Measurements from ENCODE around the gene RTN3.

RTN3 gene

GRCh38 chr11:63762654-63763495 is 81.6 kb downstream of the RTN3 start:
- H3K27ac ChIP-seq = peak overlapping the region; percentile 56 to 75
- peak; percentile 23 to 75 for DNase-seq
- TF ChIP-seq, protein P1, sequence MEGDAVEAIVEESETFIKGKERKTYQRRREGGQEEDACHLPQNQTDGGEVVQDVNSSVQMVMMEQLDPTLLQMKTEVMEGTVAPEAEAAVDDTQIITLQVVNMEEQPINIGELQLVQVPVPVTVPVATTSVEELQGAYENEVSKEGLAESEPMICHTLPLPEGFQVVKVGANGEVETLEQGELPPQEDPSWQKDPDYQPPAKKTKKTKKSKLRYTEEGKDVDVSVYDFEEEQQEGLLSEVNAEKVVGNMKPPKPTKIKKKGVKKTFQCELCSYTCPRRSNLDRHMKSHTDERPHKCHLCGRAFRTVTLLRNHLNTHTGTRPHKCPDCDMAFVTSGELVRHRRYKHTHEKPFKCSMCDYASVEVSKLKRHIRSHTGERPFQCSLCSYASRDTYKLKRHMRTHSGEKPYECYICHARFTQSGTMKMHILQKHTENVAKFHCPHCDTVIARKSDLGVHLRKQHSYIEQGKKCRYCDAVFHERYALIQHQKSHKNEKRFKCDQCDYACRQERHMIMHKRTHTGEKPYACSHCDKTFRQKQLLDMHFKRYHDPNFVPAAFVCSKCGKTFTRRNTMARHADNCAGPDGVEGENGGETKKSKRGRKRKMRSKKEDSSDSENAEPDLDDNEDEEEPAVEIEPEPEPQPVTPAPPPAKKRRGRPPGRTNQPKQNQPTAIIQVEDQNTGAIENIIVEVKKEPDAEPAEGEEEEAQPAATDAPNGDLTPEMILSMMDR (IDR thresholded peaks at IDR 0.05) = no peak
- H3K4me3 ChIP-seq = peak overlapping the region; percentile 55
- H3K4me1 ChIP-seq = peaks cover 0 to 45% (median 30%) of the 10 kb centered on the region in 4 donors
- H3K27me3 ChIP-seq = no peaks in the 10 kb centered on the region
- intact Hi-C loops (cut with DNase I; ENCODE audit: low total_unique reads) = no loop called here
- peaks cover 5 to 29% (median 12%) of the 10 kb centered on the region in 3 donors for H3K36me3 ChIP-seq
- H3K9me3 ChIP-seq = no peaks in the 10 kb centered on the region

- peaks cover 0 to 45% (median 30%) of the 10 kb centered on the region in 4 donors for H3K4me1 ChIP-seq
- TF ChIP-seq, protein P1 (IDR thresholded peaks at IDR 0.05) = no peak
- peak overlapping the region; percentile 56 to 75 for H3K27ac ChIP-seq
These were observed 82.4 kb downstream of the RTN3 start for GRCh38 chr11:63763496-63764339.

GRCh38 chr11:63764340-63764678 is 83.0 kb downstream of the RTN3 start:
- no peaks in the 10 kb centered on the region for H3K27me3 ChIP-seq
- H3K4me3 ChIP-seq = peak overlapping the region in 1 of 2 donors; percentile 55
- H3K27ac ChIP-seq = peak overlapping the region in 1 of 2 donors; percentile 75
- intact Hi-C loops (cut with DNase I; ENCODE audit: low total_unique reads) = no loop called here
- TF ChIP-seq, protein P1 (IDR thresholded peaks at IDR 0.05) = no peak
- H3K9me3 ChIP-seq = no peaks in the 10 kb centered on the region
- peaks cover 0 to 51% (median 30%) of the 10 kb centered on the region in 4 donors for H3K4me1 ChIP-seq
- DNase-seq = no peak
- peaks cover 0 to 17% (median 0%) of the 10 kb centered on the region in 3 donors for H3K36me3 ChIP-seq

More at GRCh38 chr11:63763496-63764339, 82.4 kb downstream of the RTN3 start:
- intact Hi-C loops (cut with DNase I; ENCODE audit: low total_unique reads) = no loop called here
- H3K9me3 ChIP-seq = no peaks in the 10 kb centered on the region
- DNase-seq = peak; percentile 27 to 70
- H3K4me3 ChIP-seq = peak overlapping the region; percentile 55
- H3K27me3 ChIP-seq = no peaks in the 10 kb centered on the region
- H3K36me3 ChIP-seq = peaks cover 0 to 20% (median 3%) of the 10 kb centered on the region in 3 donors

DNA sequence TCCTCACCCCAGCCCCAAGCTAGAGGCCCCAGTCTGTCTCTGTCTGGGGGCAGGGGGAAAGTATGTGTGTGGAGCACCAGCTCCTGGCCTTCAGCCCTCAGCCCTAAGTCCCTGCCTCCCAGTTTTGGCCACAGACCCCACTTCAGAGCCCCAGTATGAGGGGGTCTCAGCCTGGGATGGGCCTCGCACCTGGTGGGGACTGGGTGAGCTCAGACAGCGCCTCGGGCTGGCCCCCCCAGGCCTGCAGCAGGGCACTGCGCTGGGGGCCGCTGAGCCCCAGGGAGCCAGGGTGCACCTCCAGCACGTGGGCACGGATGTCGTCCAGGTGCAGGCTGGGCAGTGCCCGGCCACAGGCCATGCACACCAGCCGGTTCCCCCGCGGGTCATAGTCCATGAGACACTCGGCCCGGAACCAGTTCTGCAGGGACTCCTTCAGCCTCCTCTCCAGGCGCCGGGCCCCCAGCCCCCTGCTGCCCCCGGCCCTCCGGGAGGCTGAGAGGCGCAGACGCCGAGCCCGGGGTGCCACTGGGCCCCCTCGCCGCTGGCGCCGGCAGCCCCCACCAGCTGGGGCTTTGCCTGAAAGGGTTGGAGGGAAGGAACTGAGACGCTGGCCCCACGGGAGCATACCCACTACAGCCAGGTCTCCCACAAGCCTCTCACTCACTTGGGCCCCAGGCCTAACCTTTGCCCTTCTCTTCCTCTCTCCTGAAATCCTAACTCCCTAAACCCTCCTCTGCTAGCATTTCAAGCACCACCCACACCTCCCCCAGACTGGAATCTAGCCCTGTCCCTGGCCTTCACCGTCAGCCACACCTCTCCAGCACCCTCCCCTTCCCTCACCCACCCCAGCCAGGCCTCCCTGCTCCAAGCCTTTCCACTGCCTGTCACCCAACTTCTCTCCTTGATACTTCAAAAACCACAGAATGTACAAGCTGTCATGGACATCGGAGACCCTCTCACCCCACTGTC is 83.7 kb downstream of the RTN3 start:
- H3K4me3 ChIP-seq = no peak overlapping the region

More for the DNA sequence above, 83.7 kb downstream of the RTN3 start:
- Histone ChIP-seq H3K27ac (peak overlapping the region; percentile 89 to 90), H3K4me1 (peaks cover 0 to 58% (median 33%) of the 10 kb centered on the region in 4 donors), H3K27me3 (no peaks in the 10 kb centered on the region), H3K9me3 (no peaks in the 10 kb centered on the region), H3K36me3 (peaks cover 0 to 14% (median 0%) of the 10 kb centered on the region in 3 donors)
- DNase-seq = peak in 1 of 2 donors; percentile 60
- intact Hi-C loops (cut with DNase I; ENCODE audit: low total_unique reads) = loop anchor here (5.0 kb wide), 1 partner anchor 182 kb away; no protein-coding TSS in a partner anchor
- TF ChIP-seq, protein P1 (IDR thresholded peaks at IDR 0.05) = no peak
